Activated CD4-positive, alpha-beta T cell treated with anti-CD3 and anti-CD28 coated beads, Interleukin-2, amount 50 U/mL, for 24 hours (primary cell): ENCODE results near the gene DPYD.

Experiments
- DNase-seq, 2 donors: peaks; one replicate each; pipeline ENCODE4 v3.0.0-alpha.2; 2020; ENCODE audit warnings: low read depth in 1 of 2, low spot score in 1 of 2

Gene DPYD

GRCh38 chr1:97163591-97164275, 757.1 kb downstream of the DPYD start:
- no peak for DNase-seq

- DNase-seq, result no peak
Observed at GRCh38 chr1:97160818-97161217, 760.0 kb downstream of the DPYD start.

- no peak for DNase-seq
Observed at GRCh38 chr1:97159342-97159741, 761.5 kb downstream of the DPYD start.

- DNase-seq, result no peak
Observed at GRCh38 chr1:97158691-97159096, 762.1 kb downstream of the DPYD start.

- DNase-seq, result no peak
Observed at GRCh38 chr1:97157991-97158390, 762.8 kb downstream of the DPYD start.

GRCh38 chr1:97151651-97152050, 769.2 kb downstream of the DPYD start:
- no peak for DNase-seq

- no peak for DNase-seq
Observed at GRCh38 chr1:97145321-97145956, 775.4 kb downstream of the DPYD start.

- no peak for DNase-seq
Observed at GRCh38 chr1:97144527-97144926, 776.3 kb downstream of the DPYD start.

- DNase-seq, result no peak
Observed at GRCh38 chr1:97143236-97143882, 777.5 kb downstream of the DPYD start.

- DNase-seq, result no peak
Observed at GRCh38 chr1:97140611-97141010, 780.2 kb downstream of the DPYD start.

GRCh38 chr1:97139512-97139911, 781.3 kb downstream of the DPYD start:
- no peak for DNase-seq

- no peak for DNase-seq
Observed at GRCh38 chr1:97138515-97139032, 782.3 kb downstream of the DPYD start.

- no peak for DNase-seq
Observed at GRCh38 chr1:97137862-97138514, 782.8 kb downstream of the DPYD start.

- DNase-seq, result no peak
Observed at GRCh38 chr1:97136996-97137395, 783.8 kb downstream of the DPYD start.

- no peak for DNase-seq
Observed at GRCh38 chr1:97135972-97136371, 784.9 kb downstream of the DPYD start.

- no peak for DNase-seq
Observed at GRCh38 chr1:97128426-97128825, 792.4 kb downstream of the DPYD start.

GRCh38 chr1:97123717-97124431, 797.0 kb downstream of the DPYD start:
- no peak for DNase-seq

- no peak for DNase-seq
Observed at GRCh38 chr1:97120806-97121205, 800.0 kb downstream of the DPYD start.

GRCh38 chr1:97119260-97120158, 801.3 kb downstream of the DPYD start:
- DNase-seq, result no peak

- DNase-seq, result no peak
Observed at GRCh38 chr1:97114842-97115241, 806.0 kb downstream of the DPYD start.
